Endothelial cell of umbilical vein (primary cell): ENCODE measurements around the gene MAGEE1. TPM values are rescaled to one million over a fixed set of nuclear protein-coding genes. Genes with fewer than 3 reads are reported as not detected.

Experiments
- BruUV-seq: library from RNA; stranded (reverse); fragments of 400-500 nt; replicated peaks from 2 replicates; lab custom pipeline; 2021; lab: Mats Ljungman, UMichigan
- CTCF ChIA-PET: fragments of 300-600, 350-600 bp; sonication (Branson Sonifier 250); formaldehyde crosslinking; loops from one replicate; lab custom pipeline; 2021; ENCODE audit warnings: antibody characterized with exemption, inconsistent platforms; lab: Charles Lee
- POLR2A ChIA-PET: fragments of 300-600, 350-600 bp; sonication (Branson Sonifier 250); formaldehyde crosslinking; loops from one replicate; lab custom pipeline; 2021; ENCODE audit warnings: antibody characterized with exemption, inconsistent platforms; lab: Charles Lee
- DNase-seq: peaks from one replicate; pipeline ENCODE4 v3.0.0-alpha.2; 2011; ENCODE audit warnings: low read depth, low spot score
- FAIRE-seq: peaks from 2 replicates; lab custom pipeline; 2011; peaks lifted over from hg19 to GRCh38; lab: Jason Lieb, UNC
- H2AFZ ChIP-seq: 2 replicates; pipeline ENCODE4 v1.6.0; 2012; ENCODE audit warnings: low read depth, low read length, control low read depth, inconsistent platforms
- H3K27ac ChIP-seq: 2 replicates; pipeline ENCODE4 v1.5.1; 2011; ENCODE audit warnings: low read depth, mild to moderate bottlenecking, control low read depth, low read length, moderate library complexity; ENCODE audit not compliant: insufficient read depth
- H3K27me3 ChIP-seq, 2 experiments: 2 replicates each; pipeline versions ENCODE4 v1.6.0 to v1.6.1; 2011; ENCODE audit warnings: low read length in 2 of 2, mixed read lengths in 1 of 2; ENCODE audit not compliant: control insufficient read depth in 2 of 2, insufficient read depth in 2 of 2
- H3K36me3 ChIP-seq, 2 experiments: 2 replicates in 1 of 2; 3 replicates in 1 of 2; pipeline ENCODE4 v1.5.1; 2011; ENCODE audit warnings: low read length in 2 of 2, mild to moderate bottlenecking in 1 of 2, moderate library complexity in 1 of 2; ENCODE audit not compliant: control insufficient read depth in 2 of 2, insufficient read depth in 2 of 2; ENCODE audit errors: extremely low read depth in 1 of 2
- H3K4me1 ChIP-seq: 3 replicates; pipeline ENCODE4 v1.5.1; 2011; ENCODE audit warnings: mild to moderate bottlenecking, low read length; ENCODE audit not compliant: control insufficient read depth, insufficient read depth; ENCODE audit errors: extremely low read depth
- H3K4me2 ChIP-seq: 2 replicates; pipeline ENCODE4 v1.6.1; 2011; ENCODE audit warnings: low read length, control low read depth, mixed read lengths; ENCODE audit not compliant: insufficient read depth
- H3K4me3 ChIP-seq, 3 experiments: fragments of 200-600 bp in 1 of 3; sonication (generic), shearing (Covaris generic) in 1 of 3; replicated peaks in 1 of 3; 2 replicates each; pipeline ENCODE4 v1.5.1; 2011 to 2016; ENCODE audit warnings: control low read depth in 3 of 3, low read length in 3 of 3, mild to moderate bottlenecking in 2 of 3, inconsistent platforms in 1 of 3, low read depth in 1 of 3, moderate library complexity in 1 of 3; ENCODE audit not compliant: insufficient read depth in 1 of 3
- H3K79me2 ChIP-seq: 2 replicates; pipeline ENCODE4 v1.6.0; 2012; ENCODE audit warnings: low read length, inconsistent platforms; ENCODE audit not compliant: control insufficient read depth, insufficient read depth
- H3K9ac ChIP-seq: replicated peaks from 2 replicates; pipeline ENCODE3; 2011; ENCODE audit warnings: low read length, control low read depth; ENCODE audit not compliant: insufficient read depth; ENCODE audit errors: extremely low read depth
- H3K9me1 ChIP-seq: replicated peaks from 3 replicates; pipeline ENCODE4 v1.6.0; 2011; ENCODE audit warnings: mild to moderate bottlenecking, low read length; ENCODE audit not compliant: control insufficient read depth, insufficient read depth; ENCODE audit errors: extremely low read depth
- H3K9me3 ChIP-seq: replicated peaks from 2 replicates; pipeline ENCODE4 v1.5.1; 2012; ENCODE audit warnings: low read length, inconsistent platforms; ENCODE audit not compliant: control insufficient read depth, insufficient read depth
- H4K20me1 ChIP-seq: replicated peaks from 2 replicates; pipeline ENCODE3; 2011; ENCODE audit warnings: mild to moderate bottlenecking, low read length; ENCODE audit not compliant: control insufficient read depth, insufficient read depth; ENCODE audit errors: extremely low read depth
- FOS ChIP-seq: IDR thresholded peaks from 2 replicates; pipeline ENCODE4 v1.6.1; 2011; ENCODE audit warnings: mild to moderate bottlenecking, low read length, moderate library complexity, borderline replicate concordance; ENCODE audit not compliant: insufficient read depth
- GATA2 ChIP-seq: IDR thresholded peaks from 2 replicates; pipeline ENCODE4 v1.7.0; 2011; ENCODE audit warnings: low read depth, mild to moderate bottlenecking, moderate library complexity, mixed read lengths, low read length; ENCODE audit not compliant: insufficient read length, insufficient read depth
- JUN ChIP-seq: IDR thresholded peaks from 2 replicates; pipeline ENCODE4 v1.6.1; 2011; ENCODE audit warnings: borderline replicate concordance, low read depth; ENCODE audit not compliant: insufficient read length, insufficient read depth
- MAX ChIP-seq: IDR thresholded peaks from 2 replicates; pipeline ENCODE4 v1.6.1; 2011; ENCODE audit not compliant: insufficient read depth, insufficient read length
- MYC ChIP-seq: IDR thresholded peaks from one replicate; pipeline ENCODE4 v1.6.1; 2011; ENCODE audit warnings: mild to moderate bottlenecking, low read depth, low read length
- POLR2A ChIP-seq: IDR thresholded peaks from 2 replicates; pipeline ENCODE4 v1.6.1; 2012; ENCODE audit warnings: low read depth, mild to moderate bottlenecking, control low read depth, low read length
- dilution Hi-C: fragments of 300-500 bp; cut with MboI; formaldehyde crosslinking; loops from one replicate; pipeline ENCODE4 v1.15.0; 2019; ENCODE audit warnings: low sequenced_read_pairs; ENCODE audit not compliant: extremely low pct_ligation_motif_present
- intact Hi-C: fragments of 100-400 bp; cut with micrococcal nuclease; formaldehyde crosslinking; loops from one replicate; pipeline ENCODE4 v1.10.0; 2022
- polyA plus RNA-seq, 4 experiments: library from polyadenylated mRNA; depleted of rRNA in 3 of 4; stranded (reverse) in 3 of 4; unstranded in 1 of 4; fragments of >200 nt; gene quantifications; 2 replicates each; pipeline versions ENCODE4 v1.2.1 to v1.2.3, GENCODE V29; 2011 to 2012; ENCODE audit warnings: missing spikeins in 1 of 4
- total RNA-seq: library from RNA; stranded (reverse); gene quantifications from 2 replicates; pipeline ENCODE4 v1.2.3, GENCODE V29; 2021

Gene MAGEE1
- total and polyA plus RNA-seq, 2 donors (not counting 3 experiments of a cell fraction or from before 2014, with no cell fraction given): 0.10 to 0.95 TPM

DNA sequence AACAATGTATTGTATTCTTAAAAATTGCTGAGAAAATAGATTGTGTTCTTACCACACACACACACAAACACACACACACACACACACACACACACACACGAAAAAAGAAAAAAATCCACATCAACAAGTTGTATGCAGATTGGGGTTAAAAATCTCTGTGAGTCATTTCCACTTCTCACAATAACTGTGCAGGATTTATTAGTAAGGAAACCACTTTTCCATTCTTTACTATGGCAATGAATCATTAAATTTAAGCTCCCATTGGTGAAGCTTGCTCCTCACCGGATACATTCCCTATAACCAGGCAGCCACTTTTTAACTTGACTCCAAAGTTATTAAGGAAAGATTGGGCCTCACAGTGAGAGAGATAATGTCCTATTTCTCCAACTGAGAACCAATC is 19.7 kb upstream of the MAGEE1 start:
- H3K79me2 ChIP-seq: no peaks in the 10 kb centered on the region
- no peaks in the 10 kb centered on the region for H4K20me1 ChIP-seq
- H3K27me3 ChIP-seq: no peaks in the 10 kb centered on the region
- no TSS peak for BruUV-seq
- intact Hi-C loops: no loop called here
- no peaks in the 10 kb centered on the region for H3K36me3 ChIP-seq
- no peaks in the 10 kb centered on the region for H3K9me3 ChIP-seq
- no peak overlapping the region for H2AFZ ChIP-seq
- ChIA-PET POLR2A (no interaction called here), CTCF (no interaction called here)
- no peak overlapping the region for H3K4me3 ChIP-seq
- TF ChIP-seq POLR2A: no peak
- no peak for TF ChIP-seq MYC
- H3K4me1 ChIP-seq: no peaks in the 10 kb centered on the region
- H3K27ac ChIP-seq: no peak overlapping the region
- H3K4me2 ChIP-seq: no peak overlapping the region
- dilution Hi-C loops: no loop called here
- no peak overlapping the region for H3K9ac ChIP-seq
- FAIRE-seq (no peak), DNase-seq (no peak)
- no peaks in the 10 kb centered on the region for H3K9me1 ChIP-seq

- Histone ChIP-seq H3K9ac (no peak overlapping the region), H3K79me2 (no peaks in the 10 kb centered on the region), H3K9me3 (no peaks in the 10 kb centered on the region), H3K4me3 (no peak overlapping the region), H3K9me1 (no peaks in the 10 kb centered on the region), H3K4me1 (no peaks in the 10 kb centered on the region), H3K36me3 (no peaks in the 10 kb centered on the region), H3K27ac (no peak overlapping the region), H3K27me3 (no peaks in the 10 kb centered on the region), H2AFZ (no peak overlapping the region), H3K4me2 (no peak overlapping the region), H4K20me1 (no peaks in the 10 kb centered on the region)
- no peak for TF ChIP-seq GATA2
- no peak for TF ChIP-seq FOS
- TF ChIP-seq MAX: no peak
- no peak for TF ChIP-seq JUN
- intact Hi-C loops (loop anchor here (10.0 kb wide), 1 partner anchor 245 kb away; the partner anchor contains the start of gene PBDC1), dilution Hi-C loops (no loop called here)
- no TSS peak for BruUV-seq
- ChIA-PET POLR2A (no interaction called here), CTCF (no interaction called here)
- DNase-seq: no peak
- peak; percentile 85 for FAIRE-seq
These were observed 7.3 kb upstream of the MAGEE1 start for GRCh38 chrX:76420237-76420636.
